ENCODE measurements around the gene CARNS1. TPM values are rescaled to one million over a fixed set of nuclear protein-coding genes. Genes with fewer than 3 reads are reported as not detected.

Gene CARNS1
- total and polyA plus RNA-seq, 10 of the 15 experiments (the other 5 are each of a cell fraction or from before 2014, with no cell fraction given) = 0.02 to 0.14 (median 0.10) TPM; not detected in 3

- TF ChIP-seq IRF3 (IDR thresholded peaks at IDR 0.05) (no peak), SREBF1 (IDR thresholded peaks at IDR 0.05; ENCODE audit: low read length) (no peak), E4F1 (IDR thresholded peaks at IDR 0.05; ENCODE audit: borderline replicate concordance, partially characterized antibody) (no peak), RELB (IDR thresholded peaks at IDR 0.05; ENCODE audit: low read depth) (no peak), SMAD5 (IDR thresholded peaks at IDR 0.05; ENCODE audit: low read depth) (no peak), GABPA (IDR thresholded peaks at IDR 0.05; ENCODE audit: low read depth) (no peak)
Measured at GRCh38 chr11:67457453-67457852, 42.0 kb downstream of the CARNS1 start (continued).

- peaks cover 19% of the 10 kb centered on the region for H3K4me1 ChIP-seq (ENCODE audit: control insufficient read depth, insufficient read depth, low read length)
- in situ Hi-C loops (cut with MboI) = no loop called here
- intact Hi-C loops (cut with micrococcal nuclease; ENCODE audit: unreplicated experiment) = no loop called here
- H3K79me2 ChIP-seq (ENCODE audit: control insufficient read depth, insufficient read depth, low read length) = no peaks in the 10 kb centered on the region
- H2AFZ ChIP-seq (ENCODE audit: control insufficient read depth, low read depth, low read length) = no peak overlapping the region
- 96% methylated on average over 18 of the region's 19 CpGs for WGBS (ENCODE audit: insufficient coverage, insufficient replicate concordance, low lambda C conversion rate, missing lambda C conversion rate)
- TF ChIP-seq SREBF1 (IDR thresholded peaks at IDR 0.05; ENCODE audit: low read length) = no peak
- TF ChIP-seq SKIL (IDR thresholded peaks at IDR 0.05; ENCODE audit: low read depth, poor library complexity, severe bottlenecking) = no peak
- no peak for TF ChIP-seq PAX8 (IDR thresholded peaks at IDR 0.05)
- TF ChIP-seq CHD2 (IDR thresholded peaks at IDR 0.05; ENCODE audit: borderline replicate concordance, low read depth, low read length) = no peak
- TF ChIP-seq CTCF (IDR thresholded peaks at IDR 0.05 in 2 of 3, conservative IDR thresholded peaks at IDR 0.05 in 1 of 3; ENCODE audit: control insufficient read depth in 2 of 3, extremely low read depth in 1 of 3, insufficient read depth in 1 of 3, low read depth in 3 of 3, low read length in 3 of 3) = no peak
- no peak for DNase-seq (ENCODE audit: low read depth, low spot score)
- no TSS peak for BruUV-seq (replicated peaks)
- no peak for FAIRE-seq
- no peaks in the 10 kb centered on the region for H3K9me3 ChIP-seq (replicated peaks; ENCODE audit: control insufficient read depth, insufficient read depth, low read length)
- H4K20me1 ChIP-seq (ENCODE audit: control insufficient read depth, insufficient read depth) = no peaks in the 10 kb centered on the region
- no peak overlapping the region for H3K4me3 ChIP-seq
- RAD21 ChIA-PET (ENCODE audit: unreplicated experiment) = interaction anchor here (3.3 kb wide), 1 partner anchor 57 kb away, joined by 13 read pairs; the partner anchor contains the start of gene PPP1CA
- H3K36me3 ChIP-seq (ENCODE audit: control insufficient read depth in 2 of 2, insufficient read depth in 2 of 2, low read length in 1 of 2) = no peaks in the 10 kb centered on the region; a peak in 1 of 4 replicates
- CTCF ChIA-PET = no interaction called here
- SMC1A ChIA-PET (ENCODE audit: uncharacterized antibody, unreplicated experiment) = interaction anchor here (2.2 to 4.0 kb wide), 3 partner anchors 10 to 20 kb away, joined by 7 to 27 read pairs (median 12); partner anchors contain the start of gene PTPRCAP
- no peak overlapping the region for H3K9ac ChIP-seq (ENCODE audit: control insufficient read depth, insufficient read depth, low read length)
- POLR2A ChIA-PET = interaction anchor here (0.6 to 6.3 kb wide), 3 partner anchors 9 to 20 kb away, joined by 5 to 50 read pairs (median 20); partner anchors contain the start of genes PTPRCAP and TMEM134
- H3K27ac ChIP-seq (ENCODE audit: control insufficient read depth, insufficient read depth) = no peak overlapping the region
- H3K27me3 ChIP-seq (replicated peaks in 1 of 2; ENCODE audit: control insufficient read depth in 2 of 2, insufficient read depth in 2 of 2, low read length in 1 of 2) = no peaks in the 10 kb centered on the region
- no peak overlapping the region for H3K4me2 ChIP-seq (ENCODE audit: control insufficient read depth, insufficient read depth)
- no peak for ATAC-seq
Measured at GRCh38 chr11:67458266-67458665, 42.8 kb downstream of the CARNS1 start.
